HepG2 (cell line): ENCODE results near the gene JADE2. TPM values are rescaled to one million over a fixed set of nuclear protein-coding genes. Genes with fewer than 3 reads are reported as not detected.
"Not testable (repeated sequence)": the region's sequence is repeated elsewhere in the genome, so short reads cannot be mapped to it uniquely, and the experiment has no call there.

Experiments used
- ATAC-seq: fragments of 200-7000 bp; cut with Tn5 transposase; 3 replicates; pipeline ENCODE4 v1.9.1; 2020; ENCODE audit warnings: mild to moderate bottlenecking, moderate library complexity
- BruUV-seq: library from RNA; stranded (reverse); fragments of 400-500 nt; replicated peaks from 2 replicates; lab custom pipeline; 2021; lab: Mats Ljungman, UMichigan
- CTCF ChIA-PET: fragments of 300-600 bp; formaldehyde crosslinking; extraction: SDS; loops from one replicate; lab custom pipeline; 2021; ENCODE audit warnings: low total read pairs, inconsistent platforms, low intra/inter-chr PET ratio; lab: Yijun Ruan, JAX
- POLR2A ChIA-PET: fragments of 350-600 bp; sonication (Branson Sonifier 250); formaldehyde crosslinking; loops from one replicate; lab custom pipeline; 2020; ENCODE audit warnings: antibody characterized with exemption, inconsistent platforms; lab: Yijun Ruan, JAX
- DNase-seq: peaks from one replicate; pipeline ENCODE4 v3.0.0-alpha.2; 2015; ENCODE audit warnings: low spot score
- FAIRE-seq: peaks from 3 replicates; lab custom pipeline; 2011; peaks lifted over from hg19 to GRCh38; lab: Jason Lieb, UNC
- H2AFZ ChIP-seq: one replicate; pipeline ENCODE4 v1.6.1; 2011; ENCODE audit warnings: low read length, inconsistent platforms
- H3K27ac ChIP-seq: fragments of 300-600 bp; 3 replicates; pipeline ENCODE4 v1.8.0; 2011; ENCODE audit warnings: mixed run types, mild to moderate bottlenecking, mixed read lengths, low read length, inconsistent platforms; ENCODE audit not compliant: insufficient read depth; ENCODE audit errors: extremely low read length
- H3K27me3 ChIP-seq, 2 experiments: fragments of 200-600 bp in 1 of 2; 2 replicates in 1 of 2; 3 replicates in 1 of 2; pipeline versions ENCODE4 v1.6.0 to v1.8.0; 2011; ENCODE audit warnings: low read length in 2 of 2, mild to moderate bottlenecking in 2 of 2, moderate library complexity in 2 of 2, inconsistent platforms in 1 of 2; ENCODE audit not compliant: insufficient read depth in 2 of 2, control insufficient read depth in 1 of 2
- H3K36me3 ChIP-seq, 2 experiments: fragments of 200-600 bp in 1 of 2; replicated peaks in 1 of 2; 2 replicates in 1 of 2; 3 replicates in 1 of 2; pipeline versions ENCODE4 v1.5.1 to v1.8.0; 2011; ENCODE audit warnings: low read length in 2 of 2, inconsistent platforms in 1 of 2; ENCODE audit not compliant: insufficient read depth in 2 of 2, control insufficient read depth in 1 of 2
- H3K4me1 ChIP-seq: 2 replicates; pipeline ENCODE4 v1.5.1; 2012; ENCODE audit warnings: low read length, inconsistent platforms; ENCODE audit not compliant: insufficient read depth
- H3K4me2 ChIP-seq: 2 replicates; pipeline ENCODE4 v1.6.0; 2011; ENCODE audit warnings: low read depth, low read length, inconsistent platforms
- H3K4me3 ChIP-seq, 3 experiments: fragments of 200-600 bp in 1 of 3; sonication (generic), shearing (Covaris generic) in 1 of 3; replicated peaks in 1 of 3; 2 replicates each; pipeline ENCODE4 v1.5.1; 2011 to 2016; ENCODE audit warnings: low read length in 3 of 3, inconsistent platforms in 2 of 3, low read depth in 2 of 3, mild to moderate bottlenecking in 2 of 3, control low read depth in 1 of 3, mixed read lengths in 1 of 3; ENCODE audit not compliant: insufficient read depth in 1 of 3
- H3K79me2 ChIP-seq: one replicate; pipeline ENCODE4 v1.6.1; 2011; ENCODE audit warnings: low read length, inconsistent platforms; ENCODE audit not compliant: insufficient read depth
- H3K9ac ChIP-seq: 2 replicates; pipeline ENCODE4 v1.6.0; 2011; ENCODE audit warnings: mild to moderate bottlenecking, low read depth, low read length, inconsistent platforms; ENCODE audit not compliant: insufficient read depth
- H3K9me3 ChIP-seq: 2 replicates; pipeline ENCODE4 v1.5.1; 2012; ENCODE audit warnings: mild to moderate bottlenecking, low read length
- H4K20me1 ChIP-seq: 2 replicates; pipeline ENCODE4 v1.6.0; 2011; ENCODE audit warnings: inconsistent platforms, mild to moderate bottlenecking, low read length, moderate library complexity; ENCODE audit not compliant: insufficient read depth
- HDAC6 ChIP-seq: fragments of 200-600 bp; sonication (generic); IDR thresholded peaks from 2 replicates; pipeline ENCODE4 v1.7.0; 2017; ENCODE audit warnings: mild to moderate bottlenecking, antibody characterized with exemption, low read length, low read depth
- HMGXB3 ChIP-seq: sonication (generic); formaldehyde crosslinking; IDR thresholded peaks from 2 replicates; pipeline ENCODE4 v1.4.0; 2020; ENCODE audit warnings: missing genetic modification reagents, borderline replicate concordance
- KDM5B ChIP-seq: sonication (generic); formaldehyde crosslinking; IDR thresholded peaks from 2 replicates; pipeline ENCODE4 v1.4.0; 2020; ENCODE audit warnings: missing genetic modification reagents, mild to moderate bottlenecking, borderline replicate concordance
- KLF9 ChIP-seq: IDR thresholded peaks from 2 replicates; pipeline ENCODE4 v1.6.1; 2016; ENCODE audit warnings: low read depth
- MAFF ChIP-seq: IDR thresholded peaks from 2 replicates; pipeline ENCODE4 v1.6.1; 2011; ENCODE audit warnings: low read depth, low read length, improper control_type of control experiment
- NFATC3 ChIP-seq: sonication (generic); formaldehyde crosslinking; IDR thresholded peaks from 2 replicates; pipeline ENCODE4 v1.5.1; 2020; ENCODE audit warnings: mild to moderate bottlenecking, missing genetic modification reagents
- NFIC ChIP-seq: IDR thresholded peaks from 2 replicates; pipeline ENCODE4 v1.6.1; 2012; ENCODE audit warnings: mild to moderate bottlenecking, low read length, inconsistent platforms
- RARA ChIP-seq: IDR thresholded peaks from 2 replicates; pipeline ENCODE4 v1.6.1; 2016; ENCODE audit warnings: missing genetic modification reagents, missing compliant biosample characterization
- RFX5 ChIP-seq: IDR thresholded peaks from 2 replicates; pipeline ENCODE4 v1.6.1; 2011; ENCODE audit warnings: low read depth, low read length, improper control_type of control experiment
- ZBTB14 ChIP-seq: sonication (generic); formaldehyde crosslinking; IDR thresholded peaks from 2 replicates; pipeline ENCODE4 v1.4.0; 2020; ENCODE audit warnings: missing genetic modification reagents
- ZFP36 ChIP-seq: fragments of 150-350 bp; IDR thresholded peaks from 2 replicates; pipeline ENCODE4 v1.6.1; 2018; ENCODE audit warnings: borderline replicate concordance, low read length, low read depth; ENCODE audit not compliant: partially characterized antibody
- ZNF256 ChIP-seq: sonication (generic); formaldehyde crosslinking; conservative IDR thresholded peaks from 2 replicates; pipeline ENCODE4 v1.4.0; 2020; ENCODE audit warnings: missing genetic modification reagents
- ZNF510 ChIP-seq: sonication (generic); formaldehyde crosslinking; IDR thresholded peaks from 2 replicates; pipeline ENCODE4 v1.4.0; 2020; ENCODE audit warnings: low read depth, mild to moderate bottlenecking, missing genetic modification reagents
- ZNF607 ChIP-seq: sonication (generic); formaldehyde crosslinking; IDR thresholded peaks from 2 replicates; pipeline ENCODE4 v1.5.1; 2020; ENCODE audit warnings: missing genetic modification reagents, mild to moderate bottlenecking, borderline replicate concordance
- WGBS: methylation state at CpG from one replicate; pipeline ENCODE4 v1.1.6; 2017; ENCODE audit warnings: low lambda C conversion rate; 5-methylcytosine and 5-hydroxymethylcytosine counted together
- in situ Hi-C: cut with HindIII; loops from 2 replicates; pipeline ENCODE4 v1.10.0; 2017; ENCODE audit warnings: low pct_unique_long_range_greater_than_20kb; ENCODE audit not compliant: extremely low pct_ligation_motif_present
- intact Hi-C: fragments of 100-400 bp; cut with micrococcal nuclease; formaldehyde crosslinking; loops from one replicate; pipeline ENCODE4 v1.10.0; 2022; ENCODE audit not compliant: unreplicated experiment
- polyA plus RNA-seq, 8 experiments: library from polyadenylated mRNA; depleted of rRNA in 3 of 8; stranded (reverse) in 7 of 8; unstranded in 1 of 8; fragments of >200 nt; fragmentation: Illumina TruSeq in 4 of 8; extraction: Trizol in 4 of 8; gene quantifications; 2 replicates each; pipeline versions ENCODE4 v1.2.1 to v1.2.3, GENCODE V29; 2011 to 2016; ENCODE audit warnings: low read depth in 4 of 8, missing spikeins in 1 of 8, mixed read lengths in 1 of 8; ENCODE audit not compliant: insufficient read depth in 1 of 8
- total RNA-seq, 5 experiments: library from RNA; depleted of rRNA; stranded (reverse); fragments of >200 nt; fragmentation: Illumina TruSeq; extraction: Trizol; gene quantifications; 2 replicates each; pipeline ENCODE4 v1.2.3, GENCODE V29; 2016; ENCODE audit warnings: low read depth in 1 of 5

Gene JADE2
- total and polyA plus RNA-seq, 2 of the 13 experiments (the other 11 are each of a cell fraction or from before 2014, with no cell fraction given) = 7.5 to 15.1 TPM

GRCh38 chr5:134515801-134516200 lies 9.7 kb upstream of the JADE2 start:
- Histone ChIP-seq H3K4me1 (peaks cover 36% of the 10 kb centered on the region), H3K9me3 (no peaks in the 10 kb centered on the region), H3K27ac (no peak overlapping the region), H3K79me2 (no peaks in the 10 kb centered on the region), H3K27me3 (no peaks in the 10 kb centered on the region), H4K20me1 (no peaks in the 10 kb centered on the region), H3K36me3 (no peaks in the 10 kb centered on the region), H3K4me3 (no peak overlapping the region), H3K4me2 (no peak overlapping the region), H3K9ac (no peak overlapping the region), H2AFZ (no peak overlapping the region)
- ATAC-seq = no peak
- DNase-seq = no peak
- no TSS peak for BruUV-seq
- ChIA-PET POLR2A (interaction anchor here (1.4 to 1.5 kb wide), 2 partner anchors 9 kb away, joined by 3 to 5 read pairs; no protein-coding TSS in a partner anchor), CTCF (no interaction called here)
- FAIRE-seq = no peak
- TF ChIP-seq MAFF (no peak), NFATC3 (CRISPR knock-in tag) (no peak), ZBTB14 (CRISPR knock-in tag) (no peak), ZNF607 (CRISPR knock-in tag) (no peak), RFX5 (no peak), NFIC (no peak), KLF9 (CRISPR knock-in tag) (no peak), HDAC6 (no peak), ZFP36 (no peak), HMGXB3 (CRISPR knock-in tag) (no peak), ZNF256 (CRISPR knock-in tag) (no peak), KDM5B (CRISPR knock-in tag) (no peak), RARA (CRISPR knock-in tag) (no peak), ZNF510 (CRISPR knock-in tag) (no peak)
- intact Hi-C loops (no loop called here), in situ Hi-C loops (no loop called here)
- no CpG with 5 or more reads among the region's 5 CpGs for WGBS

- DNase-seq, H3K79me2 ChIP-seq, H3K9ac ChIP-seq, H3K27ac ChIP-seq, H3K36me3 ChIP-seq, FAIRE-seq, H3K4me3 ChIP-seq, H3K27me3 ChIP-seq, H3K9me3 ChIP-seq, in situ Hi-C loops, H2AFZ ChIP-seq, POLR2A ChIA-PET, H3K4me2 ChIP-seq, CTCF ChIA-PET, intact Hi-C loops, BruUV-seq, ATAC-seq, H4K20me1 ChIP-seq: not testable (repeated sequence)
- 81% methylated on average over 8 of the region's 8 CpGs for WGBS
- peaks cover 24% of the 10 kb centered on the region for H3K4me1 ChIP-seq
Observed at GRCh38 chr5:134516984-134517383, 8.5 kb upstream of the JADE2 start.
